GM12891 (cell line): ENCODE measurements around the gene TNNI3K.

Source experiments
- POLR2A ChIP-seq: IDR thresholded peaks from 2 replicates; pipeline ENCODE4 v1.6.1; 2011; ENCODE audit warnings: low read depth, low read length, control low read depth
- POLR2AphosphoS5 ChIP-seq: IDR thresholded peaks from 2 replicates; pipeline ENCODE4 v1.6.1; 2011; ENCODE audit warnings: low read depth, low read length, control low read depth
- POU2F2 ChIP-seq: IDR thresholded peaks from 2 replicates; pipeline ENCODE4 v1.6.1; 2011; ENCODE audit warnings: low read depth, mild to moderate bottlenecking, control low read depth, low read length, moderate library complexity
- TAF1 ChIP-seq: IDR thresholded peaks from 2 replicates; pipeline ENCODE4 v1.6.1; 2011; ENCODE audit warnings: low read depth, low read length, control low read depth

- TF ChIP-seq POLR2AphosphoS5 (no peak), POLR2A (no peak), TAF1 (no peak), POU2F2 (no peak)
Measured at GRCh38 chr1:74407902-74408301, 172.7 kb downstream of the TNNI3K start.
